Astrocyte of the spinal cord (primary cell): ENCODE data around the gene PFKFB3.
"Not testable (repeated sequence)": the region's sequence is repeated elsewhere in the genome, so short reads cannot be mapped to it uniquely, and the experiment has no call there.

Experiments
- DNase-seq: peaks from one replicate; pipeline ENCODE4 v3.0.0; 2011; ENCODE audit warnings: low read depth, low spot score
- H3K4me3 ChIP-seq: 2 replicates; pipeline ENCODE4 v1.5.1; 2011; ENCODE audit warnings: low read depth, mild to moderate bottlenecking, low read length, moderate library complexity
- in situ Hi-C: cut with HindIII; loops from 2 replicates; pipeline ENCODE4 v1.10.0; 2017; ENCODE audit warnings: low sequenced_read_pairs
- TF ChIP-seq, protein P1 (sequence below): IDR thresholded peaks from 2 replicates; pipeline ENCODE4 v1.5.1; 2012; ENCODE audit warnings: low read depth, mild to moderate bottlenecking, low read length, inconsistent platforms

Gene PFKFB3

DNA sequence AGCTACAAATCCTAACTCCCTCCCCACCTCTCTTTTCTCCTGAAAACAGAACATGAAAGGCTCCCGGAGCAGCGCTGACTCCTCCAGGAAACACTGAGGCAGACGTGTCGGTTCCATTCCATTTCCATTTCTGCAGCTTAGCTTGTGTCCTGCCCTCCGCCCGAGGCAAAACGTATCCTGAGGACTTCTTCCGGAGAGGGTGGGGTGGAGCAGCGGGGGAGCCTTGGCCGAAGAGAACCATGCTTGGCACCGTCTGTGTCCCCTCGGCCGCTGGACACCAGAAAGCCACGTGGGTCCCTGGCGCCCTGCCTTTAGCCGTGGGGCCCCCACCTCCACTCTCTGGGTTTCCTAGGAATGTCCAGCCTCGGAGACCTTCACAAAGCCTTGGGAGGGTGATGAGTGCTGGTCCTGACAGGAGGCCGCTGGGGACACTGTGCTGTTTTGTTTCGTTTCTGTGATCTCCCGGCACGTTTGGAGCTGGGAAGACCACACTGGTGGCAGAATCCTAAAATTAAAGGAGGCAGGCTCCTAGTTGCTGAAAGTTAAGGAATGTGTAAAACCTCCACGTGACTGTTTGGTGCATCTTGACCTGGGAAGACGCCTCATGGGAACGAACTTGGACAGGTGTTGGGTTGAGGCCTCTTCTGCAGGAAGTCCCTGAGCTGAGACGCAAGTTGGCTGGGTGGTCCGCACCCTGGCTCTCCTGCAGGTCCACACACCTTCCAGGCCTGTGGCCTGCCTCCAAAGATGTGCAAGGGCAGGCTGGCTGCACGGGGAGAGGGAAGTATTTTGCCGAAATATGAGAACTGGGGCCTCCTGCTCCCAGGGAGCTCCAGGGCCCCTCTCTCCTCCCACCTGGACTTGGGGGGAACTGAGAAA, 30.4 kb downstream of the PFKFB3 start:
- no peak overlapping the region for H3K4me3 ChIP-seq
- TF ChIP-seq, protein P1, sequence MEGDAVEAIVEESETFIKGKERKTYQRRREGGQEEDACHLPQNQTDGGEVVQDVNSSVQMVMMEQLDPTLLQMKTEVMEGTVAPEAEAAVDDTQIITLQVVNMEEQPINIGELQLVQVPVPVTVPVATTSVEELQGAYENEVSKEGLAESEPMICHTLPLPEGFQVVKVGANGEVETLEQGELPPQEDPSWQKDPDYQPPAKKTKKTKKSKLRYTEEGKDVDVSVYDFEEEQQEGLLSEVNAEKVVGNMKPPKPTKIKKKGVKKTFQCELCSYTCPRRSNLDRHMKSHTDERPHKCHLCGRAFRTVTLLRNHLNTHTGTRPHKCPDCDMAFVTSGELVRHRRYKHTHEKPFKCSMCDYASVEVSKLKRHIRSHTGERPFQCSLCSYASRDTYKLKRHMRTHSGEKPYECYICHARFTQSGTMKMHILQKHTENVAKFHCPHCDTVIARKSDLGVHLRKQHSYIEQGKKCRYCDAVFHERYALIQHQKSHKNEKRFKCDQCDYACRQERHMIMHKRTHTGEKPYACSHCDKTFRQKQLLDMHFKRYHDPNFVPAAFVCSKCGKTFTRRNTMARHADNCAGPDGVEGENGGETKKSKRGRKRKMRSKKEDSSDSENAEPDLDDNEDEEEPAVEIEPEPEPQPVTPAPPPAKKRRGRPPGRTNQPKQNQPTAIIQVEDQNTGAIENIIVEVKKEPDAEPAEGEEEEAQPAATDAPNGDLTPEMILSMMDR = no peak
- in situ Hi-C loops = no loop called here
- DNase-seq = no peak

DNA sequence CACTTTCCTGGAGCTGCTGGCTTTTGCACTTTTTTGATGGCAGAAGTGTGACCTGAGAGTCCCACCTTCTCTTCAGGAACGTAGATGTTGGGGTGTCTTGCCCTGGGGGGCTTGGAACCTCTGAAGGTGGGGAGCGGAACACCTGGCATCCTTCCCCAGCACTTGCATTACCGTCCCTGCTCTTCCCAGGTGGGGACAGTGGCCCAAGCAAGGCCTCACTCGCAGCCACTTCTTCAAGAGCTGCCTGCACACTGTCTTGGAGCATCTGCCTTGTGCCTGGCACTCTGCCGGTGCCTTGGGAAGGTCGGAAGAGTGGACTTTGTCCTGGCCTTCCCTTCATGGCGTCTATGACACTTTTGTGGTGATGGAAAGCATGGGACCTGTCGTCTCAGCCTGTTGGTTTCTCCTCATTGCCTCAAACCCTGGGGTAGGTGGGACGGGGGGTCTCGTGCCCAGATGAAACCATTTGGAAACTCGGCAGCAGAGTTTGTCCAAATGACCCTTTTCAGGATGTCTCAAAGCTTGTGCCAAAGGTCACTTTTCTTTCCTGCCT, 31.1 kb downstream of the PFKFB3 start:
- no peak for DNase-seq
- TF ChIP-seq, protein P1 = no peak
- H3K4me3 ChIP-seq = no peak overlapping the region
- in situ Hi-C loops = no loop called here

DNA sequence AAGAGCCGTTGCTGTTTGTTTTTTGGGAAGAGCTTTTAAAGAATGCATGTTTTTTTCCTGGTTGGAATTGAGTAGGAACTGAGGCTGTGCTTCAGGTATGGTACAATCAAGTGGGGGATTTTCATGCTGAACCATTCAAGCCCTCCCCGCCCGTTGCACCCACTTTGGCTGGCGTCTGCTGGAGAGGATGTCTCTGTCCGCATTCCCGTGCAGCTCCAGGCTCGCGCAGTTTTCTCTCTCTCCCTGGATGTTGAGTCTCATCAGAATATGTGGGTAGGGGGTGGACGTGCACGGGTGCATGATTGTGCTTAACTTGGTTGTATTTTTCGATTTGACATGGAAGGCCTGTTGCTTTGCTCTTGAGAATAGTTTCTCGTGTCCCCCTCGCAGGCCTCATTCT, 31.6 kb downstream of the PFKFB3 start:
- no peak overlapping the region for H3K4me3 ChIP-seq
- TF ChIP-seq, protein P1 = no peak
- in situ Hi-C loops = no loop called here
- DNase-seq = no peak

DNA sequence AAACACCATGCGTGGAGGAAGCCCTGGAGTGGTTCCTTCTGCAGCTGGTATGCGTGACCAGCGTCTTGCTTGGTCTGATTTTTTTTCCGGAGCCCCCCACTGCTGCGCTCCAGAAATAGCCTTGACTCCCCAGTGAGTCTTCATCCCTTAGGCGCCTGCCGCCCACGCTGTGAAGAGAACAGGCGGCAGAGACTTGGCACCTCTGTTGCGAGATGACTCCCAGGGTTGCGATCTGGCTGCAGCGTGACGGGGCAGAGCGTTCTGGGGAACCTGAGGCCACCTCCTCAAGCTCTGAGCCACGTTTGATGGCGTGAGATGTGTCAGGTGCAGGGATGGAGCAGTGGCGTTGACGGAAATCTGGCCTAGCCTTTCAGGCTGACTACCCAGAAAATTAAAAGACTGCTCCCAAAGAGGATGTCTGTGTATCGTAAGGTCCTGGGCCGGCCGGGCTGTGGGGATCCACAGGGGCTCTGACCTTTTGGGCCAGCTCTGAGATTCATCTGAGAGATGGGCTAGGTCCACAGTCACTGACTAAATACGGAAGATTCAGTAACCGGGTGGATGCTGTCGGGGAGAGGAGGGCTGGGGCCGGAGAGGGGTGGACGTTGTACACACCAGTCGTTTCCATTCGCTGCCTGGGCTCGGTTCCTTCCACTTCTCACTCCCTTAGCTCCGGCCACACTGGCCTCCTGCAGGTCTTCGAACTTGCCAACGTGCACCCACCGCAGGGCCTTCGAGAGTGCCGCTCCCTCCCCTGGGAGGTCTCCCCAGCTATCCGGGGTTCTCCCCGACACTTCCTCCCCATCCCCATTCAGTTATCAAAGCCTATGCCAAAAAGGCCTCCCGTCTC, 33.8 kb downstream of the PFKFB3 start:
- no peak for DNase-seq
- in situ Hi-C loops = no loop called here
- TF ChIP-seq, protein P1 = no peak
- H3K4me3 ChIP-seq = no peak overlapping the region

DNA sequence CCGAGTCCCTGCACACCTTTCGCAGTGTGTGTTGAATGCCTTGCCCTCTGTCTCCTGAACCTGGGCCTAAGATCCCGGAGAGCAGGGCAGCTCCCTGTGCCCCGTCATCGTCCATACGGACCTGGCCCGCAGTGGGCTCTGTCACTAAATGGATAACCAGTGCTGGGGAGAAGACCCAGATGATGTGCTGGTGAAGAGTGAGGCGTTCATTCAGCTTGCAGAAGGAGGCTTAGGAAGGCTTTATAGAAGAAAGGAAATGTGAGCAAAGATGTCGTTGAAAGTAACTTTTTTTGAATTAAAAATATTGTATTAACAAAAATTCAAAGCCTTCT, 34.4 kb downstream of the PFKFB3 start:
- DNase-seq = no peak
- no peak overlapping the region for H3K4me3 ChIP-seq
- TF ChIP-seq, protein P1 = no peak
- in situ Hi-C loops = no loop called here

DNA sequence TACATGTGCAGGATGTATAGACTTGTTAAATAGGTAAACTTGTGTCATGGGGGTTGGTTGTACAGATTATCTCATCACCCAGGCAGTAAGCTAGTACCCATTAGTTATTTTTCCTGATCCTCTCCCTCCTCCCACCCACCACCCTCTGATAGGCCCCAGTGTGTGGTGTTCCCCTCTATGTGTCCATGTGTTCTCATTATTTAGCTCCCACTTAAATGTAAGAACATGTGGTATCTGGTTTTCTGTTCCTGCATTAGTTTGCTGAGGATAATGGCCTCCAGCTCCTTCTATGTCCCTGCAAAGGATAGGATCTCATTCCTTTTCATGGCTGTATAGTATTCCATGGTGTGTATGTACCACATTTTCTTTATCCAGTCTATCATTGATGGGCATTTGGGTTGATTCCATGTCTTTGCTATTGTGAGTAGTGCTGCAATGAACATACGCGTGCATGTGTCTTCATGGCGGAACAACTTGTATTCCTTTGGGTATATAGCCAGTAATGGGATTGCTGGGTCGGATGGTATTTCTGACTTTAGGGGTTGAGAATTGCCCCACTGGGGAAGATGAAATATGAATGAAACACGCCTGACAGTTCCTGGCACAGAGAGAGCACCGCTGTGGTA, 36.0 kb downstream of the PFKFB3 start:
- DNase-seq, in situ Hi-C loops, H3K4me3 ChIP-seq: not testable (repeated sequence)
